ENCODE measurements around the gene EIF1AD. TPM values are rescaled to one million over a fixed set of nuclear protein-coding genes. Genes with fewer than 3 reads are reported as not detected.
A peak's percentile ranks its signal among the peaks of the same experiment; 100 is the strongest.

EIF1AD gene
- total and polyA plus RNA-seq, 4 donors: 8.4 to 35.0 (median 22.5) TPM

GRCh38 chr11:65997286-65997685 is 4.7 kb downstream of the EIF1AD start:
- intact Hi-C loops (cut with DNase I): no loop called here
- Histone ChIP-seq H3K4me3 (ENCODE audit: low read length in 2 of 2) (no peak overlapping the region), H3K9me3 (ENCODE audit: control insufficient read depth, low read length) (no peaks in the 10 kb centered on the region), H3K36me3 (ENCODE audit: control insufficient read depth in 1 of 2, insufficient read depth in 2 of 2, low read length in 1 of 2) (peaks cover 6 to 11% of the 10 kb centered on the region in 2 donors), H3K27ac (ENCODE audit: low read depth in 1 of 2, low read length in 2 of 2) (no peak overlapping the region), H3K27me3 (ENCODE audit: control insufficient read depth in 1 of 2, insufficient read depth in 2 of 2, low read length in 1 of 2) (no peaks in the 10 kb centered on the region), H3K4me1 (ENCODE audit: control insufficient read depth in 1 of 2, insufficient read depth in 2 of 2, low read length in 2 of 2) (no peaks in the 10 kb centered on the region)
- DNase-seq (no peak), ATAC-seq (ENCODE audit: low FRiP score) (no peak)
- WGBS, 2 donors: 78 to 82% methylated on average over 2 of the region's 2 CpGs

DNA sequence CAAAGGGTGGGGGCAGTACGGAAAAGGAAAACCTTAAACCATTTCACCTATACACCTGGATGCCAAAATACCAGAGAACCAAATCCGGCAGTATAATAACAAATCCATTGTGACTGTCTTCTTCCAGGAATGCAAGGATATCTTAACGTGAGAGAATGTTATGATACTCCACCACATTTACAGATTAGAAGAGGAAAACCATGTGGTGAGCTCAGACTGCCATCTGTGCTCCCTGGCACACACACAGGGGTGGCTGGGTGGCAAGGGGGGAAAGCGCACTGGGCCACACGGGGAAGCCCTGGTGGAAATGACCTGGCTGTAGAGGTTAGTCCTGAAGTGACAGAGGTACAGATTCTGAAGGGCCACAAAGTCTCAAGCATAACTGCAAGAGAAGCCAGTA is 9.9 kb downstream of the EIF1AD start:
- DNase-seq (no peak), ATAC-seq (ENCODE audit: low FRiP score) (no peak)
- Histone ChIP-seq H3K9me3 (ENCODE audit: control insufficient read depth, low read length) (no peaks in the 10 kb centered on the region), H3K4me3 (ENCODE audit: low read length in 2 of 2) (no peak overlapping the region), H3K27me3 (ENCODE audit: control insufficient read depth in 1 of 2, insufficient read depth in 2 of 2, low read length in 1 of 2) (no peaks in the 10 kb centered on the region), H3K36me3 (ENCODE audit: control insufficient read depth in 1 of 2, insufficient read depth in 2 of 2, low read length in 1 of 2) (peaks cover 0 to 3% of the 10 kb centered on the region in 2 donors), H3K4me1 (ENCODE audit: control insufficient read depth in 1 of 2, insufficient read depth in 2 of 2, low read length in 2 of 2) (no peaks in the 10 kb centered on the region), H3K27ac (ENCODE audit: low read depth in 1 of 2, low read length in 2 of 2) (no peak overlapping the region)
- intact Hi-C loops (cut with DNase I): no loop called here
- WGBS, 2 donors: 69 to 72% methylated on average over 5 of the region's 5 CpGs

GRCh38 chr11:65988791-65989592 is 13.0 kb downstream of the EIF1AD start:
- Histone ChIP-seq H3K4me1 (ENCODE audit: control insufficient read depth in 1 of 2, insufficient read depth in 2 of 2, low read length in 2 of 2) (no peaks in the 10 kb centered on the region), H3K36me3 (ENCODE audit: control insufficient read depth in 1 of 2, insufficient read depth in 2 of 2, low read length in 1 of 2) (no peaks in the 10 kb centered on the region), H3K27me3 (ENCODE audit: control insufficient read depth in 1 of 2, insufficient read depth in 2 of 2, low read length in 1 of 2) (no peaks in the 10 kb centered on the region), H3K27ac (ENCODE audit: low read depth in 1 of 2, low read length in 2 of 2) (no peak overlapping the region), H3K9me3 (ENCODE audit: control insufficient read depth, low read length) (no peaks in the 10 kb centered on the region), H3K4me3 (ENCODE audit: low read length in 2 of 2) (no peak overlapping the region)
- peak; percentile 96 for ATAC-seq (ENCODE audit: low FRiP score)
- WGBS, 2 donors: 13 to 16% methylated on average over 10 of the region's 10 CpGs
- intact Hi-C loops (cut with DNase I): loop anchor here (1.0 to 10.0 kb wide), 4 partner anchors 33 to 284 kb away; no protein-coding TSS in a partner anchor
- DNase-seq: peak; percentile 87 to 92

DNA sequence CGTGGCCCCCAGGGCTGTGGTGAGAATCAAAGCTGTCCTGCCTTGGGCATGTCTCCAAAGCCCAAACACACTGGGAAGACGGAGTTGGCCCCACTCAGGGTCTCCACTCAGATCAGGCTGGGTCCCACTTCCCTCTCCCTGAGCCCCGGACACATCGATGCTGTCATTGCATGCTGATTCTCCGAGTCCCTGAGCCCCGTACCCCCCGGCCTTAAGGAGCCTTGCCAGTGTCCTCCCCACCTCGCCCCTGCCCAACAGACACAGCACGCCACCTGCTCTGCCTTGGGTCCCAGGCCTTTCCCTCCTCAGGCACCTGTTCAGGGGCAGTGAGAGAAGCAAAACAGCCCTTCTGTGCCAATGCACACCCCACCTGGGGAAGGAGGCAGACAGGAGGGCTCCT is 14.6 kb downstream of the EIF1AD start:
- Histone ChIP-seq H3K9me3 (ENCODE audit: control insufficient read depth, low read length) (no peaks in the 10 kb centered on the region), H3K4me1 (ENCODE audit: control insufficient read depth in 1 of 2, insufficient read depth in 2 of 2, low read length in 2 of 2) (no peaks in the 10 kb centered on the region), H3K4me3 (ENCODE audit: low read length in 2 of 2) (no peak overlapping the region), H3K27ac (ENCODE audit: low read depth in 1 of 2, low read length in 2 of 2) (no peak overlapping the region), H3K36me3 (ENCODE audit: control insufficient read depth in 1 of 2, insufficient read depth in 2 of 2, low read length in 1 of 2) (no peaks in the 10 kb centered on the region), H3K27me3 (ENCODE audit: control insufficient read depth in 1 of 2, insufficient read depth in 2 of 2, low read length in 1 of 2) (no peaks in the 10 kb centered on the region)
- DNase-seq (peak in 1 of 2 donors; percentile 29), ATAC-seq (ENCODE audit: low FRiP score) (no peak)
- intact Hi-C loops (cut with DNase I): loop anchor here in 1 of 2 donors (5.0 to 10.0 kb wide), 2 partner anchors 35 to 283 kb away; no protein-coding TSS in a partner anchor
- 82 to 85% methylated on average over 9 of the region's 9 CpGs for WGBS, 2 donors

DNA sequence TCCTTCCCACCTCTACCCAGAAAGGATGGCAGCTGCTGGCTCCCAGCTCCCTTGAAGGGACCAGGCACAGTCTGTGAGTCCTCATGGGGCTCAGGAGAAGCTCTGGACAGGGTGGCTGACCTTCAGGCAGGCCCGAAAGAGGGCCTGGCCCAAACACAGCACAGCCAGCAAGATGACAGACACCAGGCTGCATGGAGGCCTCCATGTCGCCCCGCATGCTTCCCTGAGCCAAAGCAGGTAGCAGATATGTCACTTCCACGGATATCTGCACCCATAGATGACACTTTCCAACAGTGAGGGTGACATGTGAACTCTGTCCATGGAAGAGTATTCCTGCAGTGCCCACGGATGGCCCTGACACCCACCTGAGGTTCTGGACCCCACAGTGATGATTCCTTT is 18.4 kb downstream of the EIF1AD start:
- intact Hi-C loops (cut with DNase I): loop anchor here in 1 of 2 donors (10.0 kb wide), 1 partner anchor 279 kb away; no protein-coding TSS in a partner anchor
- ATAC-seq (ENCODE audit: low FRiP score) (no peak), DNase-seq (peak in 1 of 2 donors; percentile 9)
- H3K4me3 ChIP-seq (ENCODE audit: low read length in 2 of 2): no peak overlapping the region
- no peaks in the 10 kb centered on the region for H3K36me3 ChIP-seq (ENCODE audit: control insufficient read depth in 1 of 2, insufficient read depth in 2 of 2, low read length in 1 of 2)
- H3K9me3 ChIP-seq (ENCODE audit: control insufficient read depth, low read length): no peaks in the 10 kb centered on the region
- H3K4me1 ChIP-seq (ENCODE audit: control insufficient read depth in 1 of 2, insufficient read depth in 2 of 2, low read length in 2 of 2): no peaks in the 10 kb centered on the region
- H3K27me3 ChIP-seq (ENCODE audit: control insufficient read depth in 1 of 2, insufficient read depth in 2 of 2, low read length in 1 of 2): no peaks in the 10 kb centered on the region
- H3K27ac ChIP-seq (ENCODE audit: low read depth in 1 of 2, low read length in 2 of 2): no peak overlapping the region
- 76 to 77% methylated on average over 5 of the region's 5 CpGs for WGBS, 2 donors

- intact Hi-C loops (cut with DNase I): loop anchor here in 1 of 2 donors (10.0 kb wide), 1 partner anchor 278 kb away; no protein-coding TSS in a partner anchor
- Histone ChIP-seq H3K9me3 (ENCODE audit: control insufficient read depth, low read length) (no peaks in the 10 kb centered on the region), H3K36me3 (ENCODE audit: control insufficient read depth in 1 of 2, insufficient read depth in 2 of 2, low read length in 1 of 2) (peaks cover 0 to 2% of the 10 kb centered on the region in 2 donors), H3K27me3 (ENCODE audit: control insufficient read depth in 1 of 2, insufficient read depth in 2 of 2, low read length in 1 of 2) (no peaks in the 10 kb centered on the region), H3K27ac (ENCODE audit: low read depth in 1 of 2, low read length in 2 of 2) (no peak overlapping the region), H3K4me1 (ENCODE audit: control insufficient read depth in 1 of 2, insufficient read depth in 2 of 2, low read length in 2 of 2) (no peaks in the 10 kb centered on the region), H3K4me3 (ENCODE audit: low read length in 2 of 2) (no peak overlapping the region)
- DNase-seq: peak in 1 of 2 donors; percentile 20
- 72 to 76% methylated on average over 21 to 22 of the region's 22 CpGs for WGBS, 2 donors
- no peak for ATAC-seq (ENCODE audit: low FRiP score)
Measured at GRCh38 chr11:65982824-65983588, 19.0 kb downstream of the EIF1AD start.

DNA sequence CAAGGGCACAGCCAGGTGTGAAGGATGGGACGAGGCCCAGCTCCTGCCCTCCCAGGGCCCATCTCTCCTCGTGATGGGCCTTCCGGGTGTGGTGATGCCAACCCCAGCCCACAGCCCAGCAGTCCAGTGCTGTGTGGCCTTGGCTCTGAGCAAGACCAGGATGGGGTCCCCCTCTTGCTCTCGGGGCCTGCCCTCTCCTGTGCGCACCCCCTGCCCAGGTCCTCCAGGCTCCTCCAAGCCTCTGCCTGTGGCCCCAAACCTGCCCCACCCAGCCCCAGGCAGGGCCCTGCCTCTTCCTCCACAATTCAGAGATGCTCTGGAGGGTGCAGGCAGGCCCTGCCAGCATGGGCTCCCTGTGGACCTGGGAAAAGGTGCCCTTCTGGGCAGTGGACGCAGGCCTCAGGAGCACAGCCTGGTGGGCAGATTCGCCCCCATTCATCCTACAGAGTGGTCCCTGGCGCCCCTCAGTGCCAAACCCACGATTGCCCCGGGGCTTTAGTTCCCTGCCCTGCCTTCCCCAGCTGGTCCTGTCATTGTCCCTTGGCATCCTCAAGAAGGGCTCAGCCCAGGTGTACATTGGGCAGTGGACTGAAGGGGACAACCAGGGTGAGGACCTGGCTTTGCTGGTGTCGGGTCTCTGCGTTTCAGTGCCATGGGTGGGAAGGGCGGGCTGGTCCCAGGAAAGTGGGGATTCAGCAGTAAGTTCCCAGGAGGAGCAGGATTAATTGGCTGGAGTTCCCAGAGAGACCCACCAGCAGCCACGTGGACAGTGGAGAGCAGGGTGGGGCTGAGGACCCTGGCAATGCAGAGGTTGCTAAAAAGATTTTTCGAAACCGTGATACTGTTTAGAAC is 19.8 kb downstream of the EIF1AD start:
- Histone ChIP-seq H3K36me3 (ENCODE audit: control insufficient read depth in 1 of 2, insufficient read depth in 2 of 2, low read length in 1 of 2) (peaks cover 3 to 7% of the 10 kb centered on the region in 2 donors), H3K9me3 (ENCODE audit: control insufficient read depth, low read length) (no peaks in the 10 kb centered on the region), H3K4me1 (ENCODE audit: control insufficient read depth in 1 of 2, insufficient read depth in 2 of 2, low read length in 2 of 2) (no peaks in the 10 kb centered on the region), H3K4me3 (ENCODE audit: low read length in 2 of 2) (no peak overlapping the region), H3K27ac (ENCODE audit: low read depth in 1 of 2, low read length in 2 of 2) (no peak overlapping the region), H3K27me3 (ENCODE audit: control insufficient read depth in 1 of 2, insufficient read depth in 2 of 2, low read length in 1 of 2) (no peaks in the 10 kb centered on the region)
- no peak for ATAC-seq (ENCODE audit: low FRiP score)
- intact Hi-C loops (cut with DNase I): loop anchor here in 1 of 2 donors (10.0 kb wide), 1 partner anchor 277 kb away; no protein-coding TSS in a partner anchor
- WGBS, 2 donors: 68 to 74% methylated on average over 16 of the region's 16 CpGs
- peak in 1 of 2 donors; percentile 22 for DNase-seq
